HG02943 (cell line): ENCODE results near the gene PTPN22.

ENCODE experiments used
- ATAC-seq: cut with Tn5 transposase; IDR thresholded peaks from one replicate; pipeline ENCODE4 v1.9.1; 2021; ENCODE audit warnings: mild to moderate bottlenecking, low read depth, moderate library complexity; ENCODE audit not compliant: unreplicated experiment

PTPN22 gene

DNA sequence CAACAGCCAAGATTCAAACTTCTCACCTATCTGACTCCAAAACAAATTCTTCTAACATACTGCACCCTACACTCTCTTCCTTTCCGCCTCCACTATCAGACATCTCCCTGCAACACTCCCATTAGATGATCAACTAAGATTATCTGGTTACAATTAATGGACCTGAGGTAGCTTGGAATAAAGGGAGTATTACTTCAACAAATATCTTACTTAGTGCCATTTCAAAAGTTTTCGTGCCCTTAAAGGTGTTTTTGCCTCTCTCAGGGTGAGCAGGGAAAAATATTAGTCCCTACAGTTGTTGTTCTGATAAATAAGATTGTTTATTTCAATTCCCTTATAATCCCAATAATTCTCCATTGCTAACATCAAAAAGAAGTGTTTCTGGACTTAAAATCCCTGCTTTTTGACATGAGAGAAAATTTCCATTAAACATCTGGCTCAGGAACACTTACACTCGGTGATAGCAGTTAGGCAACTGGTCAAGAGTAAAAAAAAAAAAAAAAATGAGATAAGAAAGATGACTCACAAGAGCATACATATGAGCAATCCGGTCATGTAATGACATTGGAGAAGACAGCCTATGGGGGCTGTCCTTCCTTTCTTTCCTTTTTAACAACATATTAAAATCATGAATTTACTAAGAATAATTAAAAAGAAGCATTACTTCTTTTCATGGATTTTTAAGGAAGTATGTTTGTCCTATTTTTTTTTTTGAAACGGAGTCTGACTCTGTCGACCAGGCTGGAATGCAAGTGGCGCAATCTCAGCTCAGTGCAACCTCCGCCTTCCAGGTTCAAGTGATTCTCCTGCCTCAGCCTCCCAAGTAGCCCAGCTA is 66.9 kb downstream of the PTPN22 start:
- ATAC-seq = no peak

DNA sequence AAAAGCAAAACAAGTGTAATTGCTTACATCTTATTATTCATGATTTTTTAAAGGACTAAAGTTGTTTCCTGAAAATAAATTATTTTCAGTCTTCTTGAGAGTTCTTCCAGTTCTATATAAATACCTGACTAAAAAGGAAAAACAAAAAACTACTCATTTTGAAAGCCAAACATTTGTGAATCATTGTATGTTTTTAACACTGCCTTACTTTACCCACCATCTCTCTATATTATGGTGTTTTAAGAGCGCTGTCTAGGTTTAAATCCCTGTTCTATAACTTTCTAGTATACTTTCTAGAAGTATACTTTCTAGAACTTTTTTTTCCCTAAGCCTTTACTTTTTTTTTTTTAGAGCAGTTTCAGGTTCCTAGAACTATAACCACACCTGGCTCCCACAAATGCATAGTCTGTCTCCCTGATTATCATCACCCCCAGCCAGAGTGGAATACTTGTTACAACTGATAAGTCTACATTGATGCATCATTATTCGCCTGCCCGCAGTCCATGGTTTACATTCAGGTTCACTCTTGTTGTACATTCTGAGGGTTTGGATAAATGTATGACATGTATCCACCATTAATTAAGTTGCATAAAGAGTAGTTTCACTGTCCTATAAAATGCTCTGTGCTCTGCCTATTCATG is 69.0 kb downstream of the PTPN22 start:
- no peak for ATAC-seq

DNA sequence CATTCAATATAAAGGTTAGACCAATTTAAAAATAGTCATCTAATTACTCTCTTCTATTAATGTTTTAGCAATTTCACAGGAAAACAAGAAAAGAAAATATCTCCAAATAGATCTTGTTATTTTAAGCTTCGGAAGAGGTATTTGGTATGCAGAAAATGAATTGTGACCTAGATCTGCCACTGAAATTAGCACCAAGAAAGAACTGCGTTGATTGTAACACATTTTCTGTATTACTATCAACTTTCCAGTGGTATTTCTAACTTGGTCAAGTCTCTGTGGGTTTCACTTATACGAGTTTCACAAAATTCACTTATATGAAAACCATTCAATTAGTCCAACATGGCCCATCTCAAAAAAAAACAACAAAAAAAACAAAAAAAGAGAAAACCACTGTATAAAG is 71.0 kb downstream of the PTPN22 start:
- ATAC-seq = no peak

DNA sequence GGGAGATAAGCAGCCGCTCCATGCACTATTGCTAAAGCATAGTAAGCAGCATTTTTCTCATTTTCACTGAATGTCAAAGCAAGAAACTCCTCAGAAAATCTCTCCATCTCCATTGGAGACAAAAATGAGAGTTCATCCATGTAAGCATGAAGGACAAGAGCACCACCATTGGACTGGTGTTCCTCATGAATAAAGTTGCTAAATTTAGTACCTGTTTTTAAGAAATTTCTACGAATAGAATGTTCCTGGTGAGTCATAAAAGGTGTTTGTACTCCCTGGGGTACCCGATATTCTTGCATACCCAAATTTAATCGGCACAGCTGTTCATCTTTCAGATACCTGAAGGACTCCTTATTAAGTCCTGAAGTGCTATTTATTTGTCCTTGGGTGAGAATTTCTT is 74.0 kb downstream of the PTPN22 start:
- no peak for ATAC-seq

DNA sequence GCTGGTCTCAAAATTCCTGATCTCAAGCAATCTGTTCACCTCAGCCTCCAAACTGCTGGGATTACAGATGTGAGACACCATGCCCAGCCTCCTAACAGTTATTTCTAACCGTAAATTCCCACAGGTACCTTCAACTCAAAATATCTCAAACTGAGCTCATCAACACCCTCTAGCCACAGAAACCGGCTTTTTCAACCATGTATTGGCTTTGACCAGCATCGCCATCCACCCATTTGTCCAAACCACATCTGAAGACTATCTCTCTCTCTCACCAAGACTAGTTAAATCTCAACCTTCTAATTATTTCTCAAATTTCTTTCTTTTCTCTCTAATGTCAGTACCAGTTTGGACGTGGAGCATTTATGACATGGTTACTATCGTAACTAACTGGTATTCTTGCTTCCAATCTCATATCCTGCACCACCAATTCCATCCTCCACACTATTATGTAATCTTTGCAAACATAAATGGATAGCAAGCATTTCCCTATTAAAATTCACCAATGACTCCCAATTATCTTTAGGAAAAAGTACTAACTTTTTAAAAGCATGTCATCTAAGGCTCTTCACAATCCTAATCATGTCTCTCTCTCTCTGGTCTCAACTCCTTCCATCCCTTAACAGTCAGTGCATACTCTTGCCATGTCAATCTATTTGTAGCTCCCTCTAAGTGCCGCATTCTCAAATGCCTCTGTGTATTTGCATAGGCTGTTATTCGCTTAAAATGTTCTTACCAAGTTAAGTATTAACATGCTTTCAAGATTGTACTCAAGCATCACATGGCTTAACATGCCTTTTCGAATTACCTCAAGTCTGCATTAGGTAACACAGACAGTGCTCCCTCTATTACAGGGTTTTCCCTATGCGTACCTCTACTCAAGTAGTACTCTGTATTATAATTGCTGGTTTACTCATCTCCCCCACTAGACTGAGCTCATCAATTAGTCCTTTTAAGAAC is 77.4 kb downstream of the PTPN22 start:
- peak; percentile 80 for ATAC-seq

DNA sequence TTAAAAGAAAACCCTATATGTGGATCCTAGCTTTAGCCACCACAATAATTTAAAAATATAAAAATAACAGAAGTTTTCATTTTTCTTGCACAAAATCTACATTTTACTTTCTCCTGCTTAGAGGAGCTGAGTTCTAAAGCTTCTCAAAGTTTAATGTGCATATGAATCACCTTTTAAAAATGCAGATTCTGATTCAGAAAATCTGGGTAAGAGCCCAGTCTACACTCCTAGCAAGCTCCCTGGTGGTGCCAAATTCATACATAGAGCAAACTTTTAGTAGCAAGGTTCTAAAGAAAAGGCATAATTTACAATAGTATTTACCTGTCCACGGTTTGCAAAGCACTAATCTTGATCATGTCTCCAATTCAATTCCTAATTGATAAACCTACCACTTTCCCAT is 78.5 kb downstream of the PTPN22 start:
- ATAC-seq = no peak

DNA sequence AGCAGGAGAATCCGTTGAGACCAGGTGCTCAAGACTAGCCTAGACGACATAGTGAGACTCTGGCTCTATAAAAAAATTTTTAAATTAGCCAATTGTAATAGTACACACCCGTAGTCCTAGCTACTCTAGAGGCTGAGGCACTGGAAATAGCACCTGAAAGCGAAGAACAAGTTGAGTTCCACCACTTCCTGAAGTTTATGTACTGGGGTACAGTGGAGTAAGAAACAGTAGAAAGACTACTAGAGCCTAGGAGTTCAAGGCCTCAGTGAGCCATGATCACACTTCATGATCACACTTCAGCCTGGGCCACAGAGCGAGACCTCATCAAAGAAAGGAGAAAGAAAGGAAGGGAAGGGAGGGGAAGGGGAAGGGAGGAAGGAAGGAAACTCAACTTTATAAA is 79.0 kb downstream of the PTPN22 start:
- ATAC-seq = no peak

DNA sequence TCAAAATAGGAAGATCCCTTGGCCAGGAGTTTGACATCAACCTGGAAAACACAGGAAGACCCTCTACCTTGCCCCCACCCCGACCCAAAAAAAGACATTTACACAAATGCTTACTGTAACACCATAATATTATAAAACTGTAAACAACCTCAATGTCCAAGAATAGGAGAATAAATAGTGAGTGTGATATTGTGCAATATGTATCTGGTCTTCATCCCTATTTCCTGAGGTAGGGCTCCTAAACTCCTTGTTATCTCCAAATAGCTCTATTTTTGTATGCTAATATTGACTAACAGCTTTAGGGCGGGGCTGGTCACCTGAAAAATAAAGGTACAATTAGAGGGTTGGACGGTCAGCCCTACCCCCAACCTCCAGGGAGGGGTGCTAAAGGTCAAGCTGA is 82.7 kb downstream of the PTPN22 start:
- ATAC-seq = no peak

DNA sequence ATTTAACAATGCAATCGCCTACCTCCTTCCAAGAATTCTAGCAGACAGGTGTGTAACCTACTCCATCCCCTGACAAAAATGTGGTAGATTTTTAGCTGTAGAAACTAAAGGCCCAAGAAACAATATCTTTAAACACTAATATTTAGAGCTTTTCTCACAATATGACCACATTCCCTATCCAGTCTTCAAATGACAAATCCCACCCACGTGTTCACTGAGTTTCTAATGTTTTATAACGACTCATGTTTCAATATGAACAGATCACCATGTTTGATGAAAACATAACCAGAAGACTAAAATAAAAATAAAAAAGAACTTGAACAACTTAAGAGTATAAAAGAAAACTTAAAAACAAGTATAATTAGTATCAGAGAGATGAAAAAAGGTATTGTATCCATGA is 83.8 kb downstream of the PTPN22 start:
- ATAC-seq = no peak

DNA sequence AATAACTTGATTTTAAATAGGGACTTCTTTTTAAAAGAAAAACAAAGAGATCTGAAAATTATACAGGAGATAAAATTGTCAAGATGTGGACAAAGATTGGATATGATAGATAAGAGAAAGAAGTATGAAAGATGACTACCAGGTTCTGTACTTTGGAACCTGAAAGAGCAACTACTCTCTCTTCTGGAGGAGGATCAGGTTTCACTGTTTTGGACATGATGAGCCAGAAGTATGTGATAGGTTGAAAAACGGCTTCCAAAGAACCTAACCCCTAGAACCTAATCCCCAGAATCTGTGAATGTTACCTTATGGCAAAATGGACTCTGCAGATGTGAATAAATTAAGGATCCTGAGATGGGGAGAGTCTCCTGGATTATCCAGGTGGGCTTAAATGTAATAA is 85.4 kb downstream of the PTPN22 start:
- ATAC-seq = no peak

DNA sequence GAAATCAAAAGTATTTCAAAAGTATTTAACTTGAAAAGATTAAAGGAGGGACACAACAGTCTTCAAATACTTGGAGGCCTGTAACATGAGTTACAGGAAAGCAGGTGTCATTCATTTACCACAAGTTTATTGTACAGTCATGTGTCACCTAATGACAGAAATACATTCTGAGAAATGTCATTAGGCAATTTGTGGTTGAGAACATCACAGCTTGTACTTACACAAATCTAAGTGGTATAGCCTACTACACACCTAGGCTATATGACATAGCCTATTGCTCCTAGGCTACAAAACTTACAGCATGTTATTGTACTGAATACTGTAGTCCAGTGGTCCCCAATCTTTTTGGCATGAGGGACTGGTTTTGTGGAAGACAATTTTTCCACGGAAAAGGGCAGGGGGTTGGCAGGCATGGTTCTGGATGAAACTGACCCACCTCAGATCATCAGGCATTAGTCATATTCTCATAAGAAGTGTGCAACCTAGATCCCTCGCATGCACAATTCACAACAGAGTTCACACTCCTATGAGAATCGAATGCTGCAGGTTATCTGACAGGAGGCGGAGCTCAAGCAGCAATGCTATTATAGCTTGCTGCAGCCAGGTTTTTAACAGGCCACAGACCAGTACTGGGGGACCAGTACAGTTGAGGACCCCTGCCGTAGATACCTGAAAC is 87.3 kb downstream of the PTPN22 start:
- peak; percentile 57 for ATAC-seq

DNA sequence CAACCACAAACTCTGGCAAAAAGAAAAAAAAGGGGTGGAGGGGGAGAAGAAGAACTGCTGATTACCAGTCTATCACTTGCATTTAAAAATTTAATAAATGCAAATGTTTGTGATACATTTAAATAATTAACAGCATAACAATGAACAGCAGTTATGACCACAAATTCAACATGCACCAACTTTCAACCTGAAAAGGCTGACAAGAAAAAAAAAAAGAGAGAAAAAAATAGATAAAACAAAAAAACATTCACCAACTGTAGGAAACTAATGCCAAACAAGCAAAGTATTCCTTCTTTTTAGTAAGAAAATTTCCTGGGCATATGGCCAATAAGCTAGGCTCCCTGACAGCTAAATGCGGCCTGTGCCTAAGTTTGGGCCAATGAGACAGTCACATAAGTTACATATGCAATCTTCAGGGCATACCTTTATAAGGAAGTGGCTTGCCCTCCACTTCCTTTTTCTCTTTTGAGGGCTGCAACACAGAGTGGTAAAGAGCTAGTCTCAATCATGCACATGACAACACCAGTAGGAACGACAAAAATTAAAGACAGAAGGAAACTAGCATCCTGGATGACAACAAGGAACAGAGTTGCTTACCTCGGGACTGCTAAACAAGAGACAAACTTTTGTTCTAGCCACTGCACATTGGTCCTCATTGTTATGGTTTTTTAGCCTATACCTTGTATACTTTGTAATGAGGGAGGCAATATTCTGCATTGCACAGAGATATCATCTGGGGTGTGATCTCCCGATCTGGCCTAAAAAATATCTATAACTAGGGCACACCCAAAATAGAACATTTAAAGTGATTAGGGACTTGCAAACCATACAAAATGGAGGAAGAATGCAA is 88.0 kb downstream of the PTPN22 start:
- ATAC-seq = peak; percentile 80

DNA sequence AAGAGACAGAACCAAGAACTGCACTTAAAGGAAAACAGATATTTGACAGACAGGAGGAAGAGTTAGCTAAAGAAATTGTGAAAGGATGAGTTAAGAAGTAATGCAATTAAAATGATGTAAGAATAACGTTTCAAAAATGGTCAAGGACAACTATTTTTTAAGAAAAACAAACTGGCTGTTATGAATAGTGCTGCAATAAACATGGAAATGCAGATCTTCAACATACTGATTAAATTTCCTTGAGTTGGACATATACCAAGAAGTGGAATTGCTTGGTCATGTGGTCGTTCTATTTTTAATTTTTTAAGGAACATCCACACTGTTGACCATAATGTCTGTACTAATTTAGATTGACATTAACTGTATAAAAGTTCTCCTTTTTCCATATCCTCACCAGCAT is 89.1 kb downstream of the PTPN22 start:
- no peak for ATAC-seq

DNA sequence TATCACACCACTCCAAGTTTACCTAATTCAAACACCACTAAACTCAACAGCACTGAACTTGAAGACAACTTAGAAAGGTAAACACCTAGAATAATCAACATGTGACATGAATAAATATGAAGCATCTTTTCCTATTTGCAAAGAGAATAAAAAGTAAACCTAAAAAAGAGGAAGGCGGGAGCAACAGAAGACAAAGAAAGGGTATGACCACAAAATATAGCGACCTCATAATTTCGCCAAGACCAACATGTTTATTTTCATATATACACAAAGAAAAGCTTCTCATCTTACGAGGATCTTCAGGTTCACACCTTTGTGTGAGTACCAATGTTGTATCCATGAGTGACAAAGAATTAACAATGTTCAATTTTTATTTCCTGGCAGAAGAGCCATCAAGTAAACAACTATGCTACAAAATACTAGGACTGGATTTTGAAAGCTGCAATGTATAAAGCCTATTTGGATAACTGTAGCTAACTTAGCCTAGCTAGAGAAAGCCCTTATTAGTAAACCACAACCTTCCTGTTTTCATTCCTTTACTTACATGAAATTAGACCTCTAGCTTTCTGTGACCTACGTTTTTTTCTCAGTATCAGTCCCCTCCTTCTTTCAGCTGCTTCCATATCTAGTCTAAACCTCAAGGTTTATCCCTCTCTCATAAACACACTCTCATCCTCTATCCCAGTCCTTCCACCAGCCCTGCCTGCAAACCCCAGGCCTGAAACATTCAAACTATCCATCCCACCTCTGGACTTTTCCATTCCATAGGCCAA is 91.0 kb downstream of the PTPN22 start:
- peak; percentile 45 for ATAC-seq

DNA sequence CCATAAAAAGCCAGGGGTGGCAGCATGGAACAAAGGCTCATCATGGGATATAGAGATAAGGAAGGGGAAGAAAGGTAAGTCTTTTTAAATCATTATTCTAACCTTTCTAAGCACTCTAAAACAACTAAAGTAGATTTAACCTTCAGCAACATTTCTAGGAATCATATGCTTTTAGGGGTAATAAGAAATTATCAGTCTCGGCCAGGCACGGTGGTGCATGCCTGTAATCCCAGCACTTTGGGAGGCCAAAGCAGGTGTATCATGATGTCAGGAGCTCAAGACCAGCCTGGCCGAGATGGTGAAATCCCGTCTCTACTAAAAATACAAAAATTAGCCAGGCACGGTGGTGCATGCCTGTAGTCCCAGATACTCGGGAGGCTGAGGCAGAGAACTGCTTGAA is 92.0 kb downstream of the PTPN22 start:
- ATAC-seq = no peak

DNA sequence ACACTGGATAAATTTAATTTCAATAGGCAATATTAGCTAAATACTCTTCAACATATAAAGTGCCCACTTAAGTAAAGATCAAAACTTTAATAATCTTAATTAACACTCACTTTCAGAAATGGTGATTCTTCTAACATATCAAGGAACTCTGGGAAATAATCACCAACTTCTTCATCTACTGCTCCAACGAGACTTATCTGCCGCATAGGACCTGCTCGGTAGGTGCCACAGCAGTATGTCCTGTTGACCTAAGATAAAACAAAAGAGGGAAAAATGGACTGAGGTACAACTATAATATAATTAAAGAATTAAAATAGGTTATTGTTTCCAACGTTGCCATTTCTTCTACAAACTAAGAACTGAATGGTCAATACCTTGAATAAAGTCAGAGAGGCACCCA is 94.0 kb downstream of the PTPN22 start:
- no peak for ATAC-seq

DNA sequence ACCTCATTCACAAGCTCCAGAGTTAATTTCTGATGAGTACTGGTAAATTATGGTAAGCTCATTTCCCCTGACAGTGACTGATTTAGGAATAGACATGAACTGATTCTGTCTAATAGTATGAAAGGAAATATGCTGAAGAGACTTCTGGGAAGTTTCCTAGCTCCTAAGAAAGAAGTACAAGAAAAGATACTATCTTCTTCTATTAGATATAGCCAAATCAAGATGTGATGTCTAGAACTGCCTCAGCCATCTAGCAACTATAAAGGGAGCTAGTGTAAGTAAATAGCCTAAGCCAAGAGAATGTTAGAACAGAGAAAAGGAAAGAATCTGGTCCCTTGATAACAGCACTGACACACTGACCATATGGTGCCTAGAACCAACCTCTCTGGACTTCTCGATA is 101.5 kb downstream of the PTPN22 start:
- ATAC-seq = no peak

DNA sequence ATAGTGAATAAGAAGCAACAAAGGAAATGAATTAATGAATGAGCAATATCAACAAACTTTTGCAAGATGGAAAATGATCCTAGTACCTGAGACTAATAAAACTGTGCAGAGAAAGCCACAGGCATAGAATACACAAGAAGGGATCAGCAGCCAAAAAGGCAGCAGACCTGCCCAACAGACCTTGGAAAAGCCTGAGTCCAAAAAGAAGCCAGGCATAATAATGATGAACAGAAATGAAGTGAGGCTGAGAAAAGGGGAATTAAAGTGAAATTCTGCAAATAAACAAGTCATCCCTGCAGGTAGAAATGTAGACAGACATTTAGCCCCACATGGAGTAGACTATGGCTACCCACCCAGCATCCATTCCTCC is 101.9 kb downstream of the PTPN22 start:
- no peak for ATAC-seq
